HepG2 (cell line): ENCODE measurements around the gene SMYD5. TPM values are rescaled to one million over a fixed set of nuclear protein-coding genes. Genes with fewer than 3 reads are reported as not detected.

Source experiments
- ARNT ChIP-seq: fragments of 450-650 bp; IDR thresholded peaks from 2 replicates; pipeline ENCODE4 v1.6.1; 2017
- ERF ChIP-seq: IDR thresholded peaks from 2 replicates; pipeline ENCODE4 v1.6.1; 2018; ENCODE audit warnings: missing biosample characterization, missing genetic modification reagents
- HDAC6 ChIP-seq: fragments of 200-600 bp; sonication (generic); IDR thresholded peaks from 2 replicates; pipeline ENCODE4 v1.7.0; 2017; ENCODE audit warnings: mild to moderate bottlenecking, antibody characterized with exemption, low read length, low read depth
- HOXA3 ChIP-seq: sonication (generic); formaldehyde crosslinking; IDR thresholded peaks from 2 replicates; pipeline ENCODE4 v1.5.0; 2020; ENCODE audit warnings: missing genetic modification reagents
- NAIF1 ChIP-seq: sonication (generic); formaldehyde crosslinking; IDR thresholded peaks from 2 replicates; pipeline ENCODE4 v1.5.0; 2020; ENCODE audit warnings: mild to moderate bottlenecking, missing genetic modification reagents, borderline replicate concordance
- SATB2 ChIP-seq: sonication (generic); formaldehyde crosslinking; IDR thresholded peaks from 2 replicates; pipeline ENCODE4 v1.5.0; 2020; ENCODE audit warnings: missing genetic modification reagents
- SMAD3 ChIP-seq: sonication (generic); formaldehyde crosslinking; IDR thresholded peaks from 2 replicates; pipeline ENCODE4 v1.4.0; 2020; ENCODE audit warnings: missing genetic modification reagents
- ZNF367 ChIP-seq: sonication (generic); formaldehyde crosslinking; IDR thresholded peaks from 2 replicates; pipeline ENCODE4 v1.4.0; 2020; ENCODE audit warnings: missing genetic modification reagents, borderline replicate concordance
- ZNF761 ChIP-seq: sonication (generic); formaldehyde crosslinking; conservative IDR thresholded peaks from 2 replicates; pipeline ENCODE4 v1.4.0; 2020; ENCODE audit warnings: mild to moderate bottlenecking, missing genetic modification reagents
- ZSCAN29 ChIP-seq: sonication (generic); formaldehyde crosslinking; conservative IDR thresholded peaks from 2 replicates; pipeline ENCODE4 v1.4.0; 2020; ENCODE audit warnings: mild to moderate bottlenecking, missing genetic modification reagents
- polyA plus RNA-seq, 8 experiments: library from polyadenylated mRNA; depleted of rRNA in 3 of 8; stranded (reverse) in 7 of 8; unstranded in 1 of 8; fragments of >200 nt; fragmentation: Illumina TruSeq in 4 of 8; extraction: Trizol in 4 of 8; gene quantifications; 2 replicates each; pipeline versions ENCODE4 v1.2.1 to v1.2.3, GENCODE V29; 2011 to 2016; ENCODE audit warnings: low read depth in 4 of 8, missing spikeins in 1 of 8, mixed read lengths in 1 of 8; ENCODE audit not compliant: insufficient read depth in 1 of 8
- total RNA-seq, 5 experiments: library from RNA; depleted of rRNA; stranded (reverse); fragments of >200 nt; fragmentation: Illumina TruSeq; extraction: Trizol; gene quantifications; 2 replicates each; pipeline ENCODE4 v1.2.3, GENCODE V29; 2016; ENCODE audit warnings: low read depth in 1 of 5
- TF ChIP-seq, protein P1 (sequence below): sonication (generic); formaldehyde crosslinking; IDR thresholded peaks from 2 replicates; pipeline ENCODE4 v1.5.0; 2020; ENCODE audit warnings: missing genetic modification reagents
- TF ChIP-seq, protein P2 (sequence below): sonication (generic); formaldehyde crosslinking; IDR thresholded peaks from 2 replicates; pipeline ENCODE4 v1.4.0; 2020; ENCODE audit warnings: missing genetic modification reagents, mild to moderate bottlenecking, borderline replicate concordance
- TF ChIP-seq, protein P3 (sequence below): sonication (generic); formaldehyde crosslinking; IDR thresholded peaks from 2 replicates; pipeline ENCODE4 v1.8.0; 2022; ENCODE audit warnings: missing genetic modification reagents, mild to moderate bottlenecking, inconsistent platforms, borderline replicate concordance
- TF ChIP-seq, protein P4 (sequence below): sonication (generic); formaldehyde crosslinking; IDR thresholded peaks from 2 replicates; pipeline ENCODE4 v1.8.1; 2022; ENCODE audit warnings: low read depth, mild to moderate bottlenecking, missing genetic modification reagents
- TF ChIP-seq, protein P5 (sequence below): sonication (generic); formaldehyde crosslinking; conservative IDR thresholded peaks from 2 replicates; pipeline ENCODE4 v1.4.0; 2020; ENCODE audit warnings: missing genetic modification reagents
- TF ChIP-seq, protein P6 (sequence below): sonication (generic); formaldehyde crosslinking; IDR thresholded peaks from 2 replicates; pipeline ENCODE4 v1.5.0; 2020; ENCODE audit warnings: mild to moderate bottlenecking, low read depth, missing genetic modification reagents, borderline replicate concordance

SMYD5 gene
- total and polyA plus RNA-seq, 2 of the 13 experiments (the other 11 are each of a cell fraction or from before 2014, with no cell fraction given): 55.8 to 70.4 TPM

DNA sequence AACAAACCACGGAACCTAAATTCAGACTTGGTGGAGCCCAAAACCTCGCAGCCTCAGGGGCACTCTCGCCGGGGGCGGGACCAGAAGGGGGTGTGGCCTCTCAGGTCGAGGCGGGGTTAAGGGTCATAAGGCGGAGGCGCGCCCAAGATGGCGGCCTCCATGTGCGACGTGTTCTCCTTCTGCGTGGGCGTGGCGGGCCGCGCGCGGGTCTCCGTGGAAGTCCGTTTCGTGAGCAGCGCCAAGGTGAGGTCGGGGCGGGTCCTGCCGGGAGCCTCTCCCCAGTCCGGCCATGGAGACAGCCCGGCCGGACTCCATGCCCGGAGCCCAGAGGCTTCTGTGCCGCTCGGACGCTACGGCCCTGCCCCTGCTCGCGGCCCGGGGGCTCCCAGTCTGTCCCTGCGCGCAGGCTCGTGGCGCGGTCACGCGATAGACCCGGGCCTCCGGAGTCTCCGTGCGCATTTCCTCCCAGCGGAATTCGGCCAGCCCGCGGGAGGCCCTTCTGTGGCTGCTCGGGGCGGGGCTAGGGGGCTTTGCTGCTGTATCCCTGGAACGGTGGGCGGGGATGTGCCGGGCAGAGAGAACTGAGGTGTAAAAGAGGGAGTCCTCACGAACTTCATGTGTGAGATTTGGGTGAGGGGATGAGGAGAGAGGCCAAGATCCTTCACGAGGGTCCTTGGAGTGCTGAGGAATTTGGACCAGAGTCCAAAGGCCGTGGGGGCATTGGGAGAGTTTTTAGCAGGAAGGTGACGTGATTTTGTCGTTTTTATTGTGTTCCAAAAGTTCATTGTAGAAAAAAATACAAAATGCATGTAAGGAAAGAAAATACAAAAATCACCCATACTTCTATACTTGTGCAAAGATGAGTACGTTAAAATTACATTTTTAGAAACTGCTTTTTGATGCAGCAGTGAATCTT lies at the start of gene SMYD5 (continued):
- TF ChIP-seq, protein P1, sequence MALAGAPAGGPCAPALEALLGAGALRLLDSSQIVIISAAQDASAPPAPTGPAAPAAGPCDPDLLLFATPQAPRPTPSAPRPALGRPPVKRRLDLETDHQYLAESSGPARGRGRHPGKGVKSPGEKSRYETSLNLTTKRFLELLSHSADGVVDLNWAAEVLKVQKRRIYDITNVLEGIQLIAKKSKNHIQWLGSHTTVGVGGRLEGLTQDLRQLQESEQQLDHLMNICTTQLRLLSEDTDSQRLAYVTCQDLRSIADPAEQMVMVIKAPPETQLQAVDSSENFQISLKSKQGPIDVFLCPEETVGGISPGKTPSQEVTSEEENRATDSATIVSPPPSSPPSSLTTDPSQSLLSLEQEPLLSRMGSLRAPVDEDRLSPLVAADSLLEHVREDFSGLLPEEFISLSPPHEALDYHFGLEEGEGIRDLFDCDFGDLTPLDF: no peak; the same call in 1 of the 2 replicates
- TF ChIP-seq HDAC6: no peak
- peak; percentile 90 for TF ChIP-seq HOXA3 (CRISPR knock-in tag)
- TF ChIP-seq, protein P2, sequence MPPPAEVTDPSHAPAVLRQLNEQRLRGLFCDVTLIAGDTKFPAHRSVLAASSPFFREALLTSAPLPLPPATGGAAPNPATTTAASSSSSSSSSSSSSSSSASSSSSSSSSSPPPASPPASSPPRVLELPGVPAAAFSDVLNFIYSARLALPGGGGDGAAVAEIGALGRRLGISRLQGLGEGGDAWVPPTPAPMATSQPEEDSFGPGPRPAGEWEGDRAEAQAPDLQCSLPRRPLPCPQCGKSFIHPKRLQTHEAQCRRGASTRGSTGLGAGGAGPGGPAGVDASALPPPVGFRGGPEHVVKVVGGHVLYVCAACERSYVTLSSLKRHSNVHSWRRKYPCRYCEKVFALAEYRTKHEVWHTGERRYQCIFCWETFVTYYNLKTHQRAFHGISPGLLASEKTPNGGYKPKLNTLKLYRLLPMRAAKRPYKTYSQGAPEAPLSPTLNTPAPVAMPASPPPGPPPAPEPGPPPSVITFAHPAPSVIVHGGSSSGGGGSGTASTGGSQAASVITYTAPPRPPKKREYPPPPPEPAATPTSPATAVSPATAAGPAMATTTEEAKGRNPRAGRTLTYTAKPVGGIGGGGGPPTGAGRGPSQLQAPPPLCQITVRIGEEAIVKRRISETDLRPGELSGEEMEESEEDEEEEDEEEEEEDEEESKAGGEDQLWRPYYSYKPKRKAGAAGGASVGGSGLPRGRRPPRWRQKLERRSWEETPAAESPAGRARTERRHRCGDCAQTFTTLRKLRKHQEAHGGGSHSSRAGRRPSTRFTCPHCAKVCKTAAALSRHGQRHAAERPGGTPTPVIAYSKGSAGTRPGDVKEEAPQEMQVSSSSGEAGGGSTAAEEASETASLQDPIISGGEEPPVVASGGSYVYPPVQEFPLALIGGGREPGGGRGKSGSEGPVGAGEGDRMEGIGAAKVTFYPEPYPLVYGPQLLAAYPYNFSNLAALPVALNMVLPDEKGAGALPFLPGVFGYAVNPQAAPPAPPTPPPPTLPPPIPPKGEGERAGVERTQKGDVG (CRISPR knock-in tag): no peak; the same call in 1 of the 2 replicates
- TF ChIP-seq ZNF761: peak; percentile 74; the same call in 1 of the 2 replicates
- peak; percentile 33; the same call in 1 of the 2 replicates for TF ChIP-seq SATB2 (CRISPR knock-in tag)
- TF ChIP-seq, protein P3, sequence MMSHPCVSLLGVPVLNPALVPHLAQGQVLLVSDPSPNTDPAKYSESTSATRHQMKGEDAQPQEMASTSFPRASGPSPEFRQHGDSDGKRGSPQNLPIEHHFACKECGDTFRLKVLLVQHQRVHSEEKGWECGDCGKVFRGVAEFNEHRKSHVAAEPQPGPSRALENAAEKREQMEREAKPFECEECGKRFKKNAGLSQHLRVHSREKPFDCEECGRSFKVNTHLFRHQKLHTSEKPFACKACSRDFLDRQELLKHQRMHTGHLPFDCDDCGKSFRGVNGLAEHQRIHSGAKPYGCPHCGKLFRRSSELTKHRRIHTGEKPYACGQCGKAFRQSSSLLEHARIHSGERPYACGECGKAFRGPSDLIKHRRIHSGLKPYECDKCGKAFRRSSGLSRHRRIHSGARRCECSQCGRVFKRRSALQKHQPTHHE (CRISPR knock-in tag): peak; percentile 17; the same call in 1 of the 2 replicates
- 0 out of 2 replicates have a peak, but pooled peaks have one; percentile 12 for TF ChIP-seq ZSCAN29 (CRISPR knock-in tag)
- TF ChIP-seq, protein P4, sequence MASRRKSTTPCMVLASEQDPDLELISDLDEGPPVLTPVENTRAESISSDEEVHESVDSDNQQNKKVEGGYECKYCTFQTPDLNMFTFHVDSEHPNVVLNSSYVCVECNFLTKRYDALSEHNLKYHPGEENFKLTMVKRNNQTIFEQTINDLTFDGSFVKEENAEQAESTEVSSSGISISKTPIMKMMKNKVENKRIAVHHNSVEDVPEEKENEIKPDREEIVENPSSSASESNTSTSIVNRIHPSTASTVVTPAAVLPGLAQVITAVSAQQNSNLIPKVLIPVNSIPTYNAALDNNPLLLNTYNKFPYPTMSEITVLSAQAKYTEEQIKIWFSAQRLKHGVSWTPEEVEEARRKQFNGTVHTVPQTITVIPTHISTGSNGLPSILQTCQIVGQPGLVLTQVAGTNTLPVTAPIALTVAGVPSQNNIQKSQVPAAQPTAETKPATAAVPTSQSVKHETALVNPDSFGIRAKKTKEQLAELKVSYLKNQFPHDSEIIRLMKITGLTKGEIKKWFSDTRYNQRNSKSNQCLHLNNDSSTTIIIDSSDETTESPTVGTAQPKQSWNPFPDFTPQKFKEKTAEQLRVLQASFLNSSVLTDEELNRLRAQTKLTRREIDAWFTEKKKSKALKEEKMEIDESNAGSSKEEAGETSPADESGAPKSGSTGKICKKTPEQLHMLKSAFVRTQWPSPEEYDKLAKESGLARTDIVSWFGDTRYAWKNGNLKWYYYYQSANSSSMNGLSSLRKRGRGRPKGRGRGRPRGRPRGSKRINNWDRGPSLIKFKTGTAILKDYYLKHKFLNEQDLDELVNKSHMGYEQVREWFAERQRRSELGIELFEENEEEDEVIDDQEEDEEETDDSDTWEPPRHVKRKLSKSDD: peak; percentile 74
- TF ChIP-seq SMAD3: peak; percentile 90
- TF ChIP-seq ERF (CRISPR knock-in tag): no peak; the same call in 1 of the 2 replicates
- TF ChIP-seq ZNF367 (CRISPR knock-in tag): no peak
- peak; percentile 79; the same call in 1 of the 2 replicates for TF ChIP-seq NAIF1
- TF ChIP-seq, protein P5, sequence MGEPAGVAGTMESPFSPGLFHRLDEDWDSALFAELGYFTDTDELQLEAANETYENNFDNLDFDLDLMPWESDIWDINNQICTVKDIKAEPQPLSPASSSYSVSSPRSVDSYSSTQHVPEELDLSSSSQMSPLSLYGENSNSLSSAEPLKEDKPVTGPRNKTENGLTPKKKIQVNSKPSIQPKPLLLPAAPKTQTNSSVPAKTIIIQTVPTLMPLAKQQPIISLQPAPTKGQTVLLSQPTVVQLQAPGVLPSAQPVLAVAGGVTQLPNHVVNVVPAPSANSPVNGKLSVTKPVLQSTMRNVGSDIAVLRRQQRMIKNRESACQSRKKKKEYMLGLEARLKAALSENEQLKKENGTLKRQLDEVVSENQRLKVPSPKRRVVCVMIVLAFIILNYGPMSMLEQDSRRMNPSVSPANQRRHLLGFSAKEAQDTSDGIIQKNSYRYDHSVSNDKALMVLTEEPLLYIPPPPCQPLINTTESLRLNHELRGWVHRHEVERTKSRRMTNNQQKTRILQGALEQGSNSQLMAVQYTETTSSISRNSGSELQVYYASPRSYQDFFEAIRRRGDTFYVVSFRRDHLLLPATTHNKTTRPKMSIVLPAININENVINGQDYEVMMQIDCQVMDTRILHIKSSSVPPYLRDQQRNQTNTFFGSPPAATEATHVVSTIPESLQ (CRISPR knock-in tag): no peak
- no peak for TF ChIP-seq ARNT
- TF ChIP-seq, protein P6, sequence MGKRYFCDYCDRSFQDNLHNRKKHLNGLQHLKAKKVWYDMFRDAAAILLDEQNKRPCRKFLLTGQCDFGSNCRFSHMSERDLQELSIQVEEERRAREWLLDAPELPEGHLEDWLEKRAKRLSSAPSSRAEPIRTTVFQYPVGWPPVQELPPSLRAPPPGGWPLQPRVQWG (CRISPR knock-in tag): no peak
